Measurements from ENCODE around the gene PDCD6IP.

The PDCD6IP gene

DNA sequence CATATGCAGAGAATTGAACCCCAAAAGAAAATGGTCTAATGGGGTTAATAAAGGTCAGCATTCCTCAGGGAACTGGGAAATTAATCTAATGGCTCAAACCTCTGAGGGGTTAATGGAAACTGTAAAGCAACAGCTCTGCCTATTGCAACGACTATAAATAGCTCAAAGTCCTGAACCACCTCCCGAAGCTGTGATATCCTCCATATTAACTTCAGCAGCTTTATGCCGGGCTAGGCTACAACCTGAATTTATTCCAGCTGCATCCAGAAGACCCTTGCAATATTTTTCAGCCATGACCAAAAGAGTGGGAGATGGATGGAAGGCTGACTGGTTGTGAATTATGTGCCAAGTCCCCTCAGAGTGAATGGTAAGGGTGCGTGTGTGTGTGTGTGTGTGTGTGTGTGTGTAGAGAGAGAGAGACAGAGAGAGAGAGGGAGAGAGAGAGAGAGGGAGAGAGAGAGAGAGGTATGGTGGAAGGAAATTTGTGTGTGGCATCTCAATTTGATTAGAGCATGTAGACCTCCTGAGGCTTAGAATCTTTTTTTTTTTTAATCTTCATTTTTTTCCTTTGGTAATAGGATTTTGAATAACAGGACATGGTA, 109.9 kb downstream of the PDCD6IP start:
- no peak overlapping the region for H3K4me3 ChIP-seq (ENCODE audit: low read depth, low read length)
- TF ChIP-seq, protein P1, sequence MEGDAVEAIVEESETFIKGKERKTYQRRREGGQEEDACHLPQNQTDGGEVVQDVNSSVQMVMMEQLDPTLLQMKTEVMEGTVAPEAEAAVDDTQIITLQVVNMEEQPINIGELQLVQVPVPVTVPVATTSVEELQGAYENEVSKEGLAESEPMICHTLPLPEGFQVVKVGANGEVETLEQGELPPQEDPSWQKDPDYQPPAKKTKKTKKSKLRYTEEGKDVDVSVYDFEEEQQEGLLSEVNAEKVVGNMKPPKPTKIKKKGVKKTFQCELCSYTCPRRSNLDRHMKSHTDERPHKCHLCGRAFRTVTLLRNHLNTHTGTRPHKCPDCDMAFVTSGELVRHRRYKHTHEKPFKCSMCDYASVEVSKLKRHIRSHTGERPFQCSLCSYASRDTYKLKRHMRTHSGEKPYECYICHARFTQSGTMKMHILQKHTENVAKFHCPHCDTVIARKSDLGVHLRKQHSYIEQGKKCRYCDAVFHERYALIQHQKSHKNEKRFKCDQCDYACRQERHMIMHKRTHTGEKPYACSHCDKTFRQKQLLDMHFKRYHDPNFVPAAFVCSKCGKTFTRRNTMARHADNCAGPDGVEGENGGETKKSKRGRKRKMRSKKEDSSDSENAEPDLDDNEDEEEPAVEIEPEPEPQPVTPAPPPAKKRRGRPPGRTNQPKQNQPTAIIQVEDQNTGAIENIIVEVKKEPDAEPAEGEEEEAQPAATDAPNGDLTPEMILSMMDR (IDR thresholded peaks at IDR 0.05; ENCODE audit: low read depth, low read length): no peak

DNA sequence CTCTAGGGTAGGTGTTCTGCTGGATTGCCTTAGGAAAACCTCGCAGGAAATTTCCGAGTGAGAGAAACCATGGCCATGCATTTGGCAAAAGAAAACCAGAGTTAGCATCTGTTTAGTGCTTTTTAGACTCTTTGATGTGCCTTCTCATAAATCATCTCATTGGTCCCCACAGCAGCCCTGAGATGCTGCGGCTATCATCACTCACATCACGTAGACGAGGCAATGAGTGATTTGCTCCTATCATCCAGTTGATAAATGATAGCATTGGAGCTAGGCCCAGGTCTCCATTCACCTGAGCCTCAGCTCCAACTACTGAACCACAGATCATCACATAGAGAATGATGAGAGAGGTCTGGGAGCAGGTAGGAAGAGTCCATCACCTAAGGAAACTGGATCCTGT, 111.1 kb downstream of the PDCD6IP start:
- TF ChIP-seq, protein P1 (IDR thresholded peaks at IDR 0.05; ENCODE audit: low read depth, low read length): no peak
- H3K4me3 ChIP-seq (ENCODE audit: low read depth, low read length): no peak overlapping the region

DNA sequence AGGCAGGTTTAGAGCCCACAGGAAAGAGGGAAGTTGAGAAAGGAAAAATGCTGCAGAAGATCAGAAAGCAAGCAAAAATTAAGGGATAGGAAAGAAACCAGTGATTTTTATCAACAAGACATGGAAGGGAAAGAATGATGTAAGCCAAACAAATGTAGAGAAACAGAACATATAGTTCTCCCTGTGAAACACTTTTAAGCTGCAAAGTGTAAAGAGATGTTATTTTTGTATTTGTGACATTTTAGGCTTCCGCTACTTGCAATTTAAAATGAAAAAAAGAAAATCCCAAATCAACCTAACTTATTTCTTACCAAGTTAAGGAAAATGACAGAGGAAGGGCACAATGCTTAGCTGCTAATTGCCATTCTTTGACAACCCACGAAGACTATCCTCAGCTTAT, 111.6 kb downstream of the PDCD6IP start:
- H3K4me3 ChIP-seq (ENCODE audit: low read depth, low read length): no peak overlapping the region
- TF ChIP-seq, protein P1 (IDR thresholded peaks at IDR 0.05; ENCODE audit: low read depth, low read length): no peak

DNA sequence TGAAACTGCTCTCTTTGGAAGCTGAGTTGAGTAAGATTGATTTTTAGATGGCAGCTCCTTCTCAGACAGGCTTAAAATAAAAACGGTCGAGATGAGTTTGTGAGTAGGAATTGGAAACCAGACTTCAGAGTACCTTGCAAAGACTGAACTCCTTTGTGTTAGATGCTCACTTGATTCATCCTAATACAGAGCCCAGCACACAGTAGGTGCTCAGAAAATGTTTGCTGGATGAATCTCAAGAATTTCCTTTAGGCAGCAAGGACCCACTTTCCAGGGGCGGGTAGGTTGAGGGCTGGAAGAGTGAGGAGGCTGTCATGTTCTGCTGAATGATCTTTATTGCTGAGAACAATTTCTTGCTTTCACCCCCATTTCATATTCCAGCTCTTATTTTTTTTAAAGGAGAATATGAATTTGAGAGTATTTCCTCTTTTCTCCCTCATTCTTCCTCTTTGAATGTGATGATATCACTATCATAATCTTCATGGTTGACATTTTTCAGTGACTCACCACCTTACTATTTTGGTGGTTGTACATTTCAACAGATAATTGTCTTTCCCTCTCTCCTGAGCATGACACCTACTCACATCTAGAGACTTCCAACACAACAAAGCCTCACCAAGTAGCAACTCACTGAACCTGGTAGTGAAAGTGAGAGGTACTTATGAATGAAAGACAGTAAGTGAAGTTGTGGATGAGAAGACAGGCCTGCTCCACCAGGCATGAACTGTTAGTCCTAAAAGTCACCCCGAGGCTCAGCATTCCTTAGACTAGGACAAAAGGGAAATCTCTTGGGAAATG, 113.3 kb downstream of the PDCD6IP start:
- no peak overlapping the region for H3K4me3 ChIP-seq (ENCODE audit: low read depth, low read length)
- TF ChIP-seq, protein P1 (IDR thresholded peaks at IDR 0.05; ENCODE audit: low read depth, low read length): no peak

DNA sequence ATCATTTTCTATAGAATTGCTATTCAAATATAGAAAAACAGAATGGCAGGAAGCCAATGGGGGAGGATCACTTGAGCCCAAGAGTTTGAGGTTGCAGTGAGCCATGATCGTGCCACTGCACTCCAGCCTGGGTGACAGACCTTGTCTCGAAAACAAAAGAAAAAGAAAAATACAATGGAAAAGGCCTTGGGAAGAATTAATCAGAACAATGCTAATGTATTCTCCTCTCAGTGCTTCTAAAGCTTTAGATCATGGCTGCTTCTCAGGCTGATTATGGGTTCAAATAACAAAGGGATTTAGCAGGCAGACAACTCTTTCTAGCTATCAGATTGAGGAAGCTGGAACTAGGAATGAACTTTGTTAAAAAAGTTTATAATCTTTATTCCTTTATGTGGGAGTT, 115.8 kb downstream of the PDCD6IP start:
- H3K4me3 ChIP-seq (ENCODE audit: low read depth, low read length): no peak overlapping the region
- TF ChIP-seq, protein P1 (IDR thresholded peaks at IDR 0.05; ENCODE audit: low read depth, low read length): no peak

DNA sequence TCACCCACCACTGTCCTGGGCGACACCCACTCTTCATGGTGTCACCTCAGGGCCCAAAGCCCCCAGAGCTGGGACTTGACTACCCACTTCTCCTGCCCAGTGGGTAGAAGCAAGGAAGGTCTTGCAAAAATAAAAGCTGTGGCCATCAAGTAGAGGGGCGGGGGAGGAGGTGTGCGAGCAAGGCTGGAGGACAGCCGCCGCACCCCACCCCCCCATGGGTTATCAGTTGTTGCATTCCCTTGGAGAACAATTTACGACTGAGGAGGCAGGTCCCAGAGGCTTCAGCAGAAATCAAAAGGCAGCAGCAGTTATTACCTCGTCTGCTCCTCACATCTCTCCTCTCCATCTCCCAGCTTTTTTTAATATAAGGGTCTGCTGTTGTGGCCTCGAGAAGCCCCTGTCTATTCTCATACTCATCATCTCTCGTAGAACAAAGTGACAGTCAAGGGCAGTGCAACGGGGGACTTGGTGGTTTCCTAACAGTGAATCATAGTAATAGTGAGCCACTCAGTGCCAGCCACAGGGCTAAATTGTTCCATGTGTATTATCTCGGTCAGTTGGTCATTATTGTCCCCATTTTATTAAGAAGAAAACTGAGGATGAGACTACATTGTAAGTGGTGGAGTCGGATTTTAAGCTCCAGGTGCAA, 116.4 kb downstream of the PDCD6IP start:
- TF ChIP-seq, protein P1 (IDR thresholded peaks at IDR 0.05; ENCODE audit: low read depth, low read length): no peak
- H3K4me3 ChIP-seq (ENCODE audit: low read depth, low read length): no peak overlapping the region
